GM21528 (cell line): Measurements from ENCODE around the gene AVPR1A.

Experiments used
- ATAC-seq: cut with Tn5 transposase; IDR thresholded peaks from one replicate; pipeline ENCODE4 v1.9.1; 2021; ENCODE audit warnings: mild to moderate bottlenecking, moderate library complexity; ENCODE audit not compliant: unreplicated experiment, low FRiP score

The AVPR1A gene

DNA sequence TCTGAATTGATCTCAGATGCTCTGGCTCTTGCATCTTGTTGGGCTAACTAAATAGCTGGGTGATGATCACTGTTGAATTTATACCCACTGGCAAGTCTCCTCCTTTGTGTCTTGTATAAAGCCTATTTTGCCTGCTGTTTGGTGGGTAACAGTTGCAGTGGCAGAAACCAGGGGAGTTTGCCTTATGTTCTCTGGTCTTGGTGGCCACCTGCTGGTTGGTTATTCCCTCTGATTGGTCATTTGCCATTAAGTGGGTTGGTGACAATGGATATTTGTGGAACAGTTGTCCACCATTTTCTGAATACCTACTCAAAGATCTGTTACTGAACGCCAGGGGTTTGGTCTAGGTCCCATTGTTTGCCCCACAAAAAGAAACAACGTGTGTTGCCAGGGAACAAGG is 52.1 kb downstream of the AVPR1A start:
- ATAC-seq = no peak

GRCh38 chr12:63095369-63095980 is 55.5 kb downstream of the AVPR1A start:
- ATAC-seq = no peak

GRCh38 chr12:63093711-63094110 is 57.3 kb downstream of the AVPR1A start:
- no peak for ATAC-seq

GRCh38 chr12:63093084-63093483 is 57.9 kb downstream of the AVPR1A start:
- ATAC-seq = no peak
